H1 (cell line): ENCODE data around the gene UTS2R. TPM values are rescaled to one million over a fixed set of nuclear protein-coding genes. Genes with fewer than 3 reads are reported as not detected.

Experiments used
- CTCF ChIA-PET: fragments of 300-600 bp; sonication (Branson Sonifier 250); formaldehyde crosslinking; loops from one replicate; lab custom pipeline; 2021; ENCODE audit not compliant: partially characterized antibody; lab: Charles Lee
- POLR2A ChIA-PET: fragments of 300-600 bp; sonication (Branson Sonifier 250); formaldehyde crosslinking; loops from one replicate; lab custom pipeline; 2021; ENCODE audit warnings: inconsistent platforms; ENCODE audit not compliant: partially characterized antibody; lab: Charles Lee
- DNase-seq, 2 experiments: peaks; one replicate each; pipeline versions ENCODE4 v3.0.0 to v3.0.0-alpha.2; 2010 to 2022; ENCODE audit warnings: low spot score in 2 of 2, low read depth in 1 of 2, mixed read lengths in 1 of 2
- FAIRE-seq: peaks from 2 replicates; lab custom pipeline; 2011; peaks lifted over from hg19 to GRCh38; lab: Jason Lieb, UNC
- H2AFZ ChIP-seq: 2 replicates; pipeline ENCODE4 v1.8.1; 2012; ENCODE audit warnings: low read length, inconsistent platforms
- H2AK5ac ChIP-seq: 2 replicates; pipeline ENCODE4 v1.6.1; 2013; ENCODE audit warnings: low read depth, low read length
- H2BK120ac ChIP-seq: replicated peaks from 2 replicates; pipeline ENCODE3; 2013; ENCODE audit warnings: low read depth, low read length, inconsistent platforms
- H2BK12ac ChIP-seq: 2 replicates; pipeline ENCODE4 v1.6.1; 2013; ENCODE audit warnings: low read depth, low read length
- H2BK15ac ChIP-seq: 2 replicates; pipeline ENCODE4 v1.6.1; 2013; ENCODE audit warnings: low read length
- H2BK20ac ChIP-seq: 2 replicates; pipeline ENCODE4 v1.6.1; 2013; ENCODE audit warnings: low read length
- H2BK5ac ChIP-seq: 2 replicates; pipeline ENCODE4 v1.6.1; 2013; ENCODE audit warnings: low read depth, low read length
- H3K14ac ChIP-seq: 2 replicates; pipeline ENCODE4 v1.6.1; 2013; ENCODE audit warnings: inconsistent platforms; ENCODE audit not compliant: insufficient read length
- H3K18ac ChIP-seq: 2 replicates; pipeline ENCODE4 v1.6.1; 2013; ENCODE audit warnings: low read length; ENCODE audit errors: extremely low read depth
- H3K23ac ChIP-seq: 2 replicates; pipeline ENCODE4 v1.6.1; 2013; ENCODE audit warnings: inconsistent platforms; ENCODE audit not compliant: insufficient read length
- H3K23me2 ChIP-seq: 2 replicates; pipeline ENCODE4 v1.6.1; 2013; ENCODE audit warnings: low read depth, low read length
- H3K27ac ChIP-seq: 2 replicates; pipeline ENCODE4 v1.6.1; 2011; ENCODE audit warnings: low read depth, low read length, inconsistent platforms
- H3K27me3 ChIP-seq, 4 experiments: replicated peaks in 1 of 4; 1 replicate in 1 of 4; 2 replicates in 3 of 4; pipeline versions ENCODE4 v1.6.1 to v1.8.1; 2011 to 2013; ENCODE audit warnings: low read length in 3 of 4, mild to moderate bottlenecking in 3 of 4, inconsistent platforms in 2 of 4, mixed read lengths in 2 of 4, moderate library complexity in 1 of 4; ENCODE audit not compliant: control insufficient read depth in 3 of 4, insufficient read depth in 3 of 4; ENCODE audit errors: extremely low read depth in 1 of 4
- H3K36me3 ChIP-seq, 4 experiments: 2 replicates each; pipeline versions ENCODE4 v1.6.1 to v1.8.1; 2011 to 2013; ENCODE audit warnings: mild to moderate bottlenecking in 4 of 4, low read length in 3 of 4, moderate library complexity in 2 of 4, control low read depth in 1 of 4, inconsistent platforms in 1 of 4; ENCODE audit not compliant: insufficient read depth in 4 of 4, control insufficient read depth in 2 of 4
- H3K4ac ChIP-seq: replicated peaks from 2 replicates; pipeline ENCODE3; 2013; ENCODE audit warnings: low read length, low read depth, mixed read lengths, inconsistent platforms; ENCODE audit not compliant: insufficient read length
- H3K4me1 ChIP-seq, 4 experiments: replicated peaks in 1 of 4; 1 replicate in 1 of 4; 2 replicates in 3 of 4; pipeline versions ENCODE4 v1.6.1 to v1.8.1; 2011 to 2013; ENCODE audit warnings: low read length in 3 of 4, inconsistent platforms in 2 of 4, mixed read lengths in 1 of 4; ENCODE audit not compliant: insufficient read depth in 4 of 4, control insufficient read depth in 3 of 4
- H3K4me2 ChIP-seq, 2 experiments: 2 replicates each; pipeline versions ENCODE4 v1.6.1 to v1.8.1; 2011 to 2013; ENCODE audit warnings: low read depth in 2 of 2, low read length in 2 of 2, control low read depth in 1 of 2, inconsistent platforms in 1 of 2, mild to moderate bottlenecking in 1 of 2; ENCODE audit not compliant: insufficient read depth in 1 of 2
- H3K4me3 ChIP-seq, 4 experiments: fragments of 200-600, 300-600 bp in 1 of 4; sonication (generic), shearing (Covaris generic), sonication (Bioruptor Twin) in 1 of 4; 2 replicates each; pipeline versions ENCODE4 v1.5.1 to v1.8.1; 2011 to 2016; ENCODE audit warnings: low read length in 4 of 4, low read depth in 3 of 4, control low read depth in 2 of 4, inconsistent platforms in 2 of 4, mild to moderate bottlenecking in 2 of 4, mixed read lengths in 1 of 4, moderate library complexity in 1 of 4; ENCODE audit not compliant: insufficient read depth in 2 of 4; ENCODE audit errors: extremely low read depth in 1 of 4
- H3K56ac ChIP-seq: replicated peaks from 2 replicates; pipeline ENCODE3; 2013; ENCODE audit warnings: low read depth, mild to moderate bottlenecking, mixed read lengths, low read length, inconsistent platforms; ENCODE audit not compliant: insufficient read length
- H3K79me1 ChIP-seq: 2 replicates; pipeline ENCODE4 v1.6.1; 2013; ENCODE audit warnings: low read depth, low read length, control low read depth
- H3K79me2 ChIP-seq, 2 experiments: 2 replicates each; pipeline versions ENCODE4 v1.6.1 to v1.8.1; 2012 to 2013; ENCODE audit warnings: low read length in 2 of 2, mild to moderate bottlenecking in 2 of 2, inconsistent platforms in 1 of 2; ENCODE audit not compliant: insufficient read depth in 2 of 2, control insufficient read depth in 1 of 2
- H3K9ac ChIP-seq, 4 experiments: replicated peaks in 1 of 4; 1 replicate in 1 of 4; 2 replicates in 3 of 4; pipeline versions ENCODE4 v1.6.1 to v1.8.1; 2011 to 2013; ENCODE audit warnings: low read depth in 3 of 4, low read length in 3 of 4, control low read depth in 2 of 4, mild to moderate bottlenecking in 2 of 4, moderate library complexity in 2 of 4, inconsistent platforms in 1 of 4; ENCODE audit errors: extremely low read depth in 1 of 4
- H3K9me3 ChIP-seq, 2 experiments: 2 replicates each; pipeline versions ENCODE4 v1.6.1 to v1.8.1; 2012 to 2013; ENCODE audit warnings: mild to moderate bottlenecking in 2 of 2, moderate library complexity in 2 of 2, control low read depth in 1 of 2, inconsistent platforms in 1 of 2, low read depth in 1 of 2, low read length in 1 of 2, mixed read lengths in 1 of 2; ENCODE audit not compliant: insufficient read depth in 2 of 2
- H4K20me1 ChIP-seq, 2 experiments: replicated peaks in 1 of 2; 2 replicates each; pipeline versions ENCODE3 to v1.8.1; 2011 to 2013; ENCODE audit warnings: inconsistent platforms in 2 of 2, low read length in 2 of 2, mild to moderate bottlenecking in 1 of 2; ENCODE audit not compliant: insufficient read depth in 2 of 2, control insufficient read depth in 1 of 2
- H4K5ac ChIP-seq: 2 replicates; pipeline ENCODE4 v1.6.1; 2013; ENCODE audit warnings: low read length, low read depth, mixed read lengths, inconsistent platforms; ENCODE audit not compliant: insufficient read length
- H4K8ac ChIP-seq: 2 replicates; pipeline ENCODE4 v1.8.0; 2013; ENCODE audit warnings: mild to moderate bottlenecking, moderate library complexity, low read length, inconsistent platforms; ENCODE audit not compliant: insufficient read depth; ENCODE audit errors: extremely low read depth
- H4K91ac ChIP-seq: replicated peaks from 2 replicates; pipeline ENCODE3; 2013; ENCODE audit warnings: low read length, mixed read lengths, inconsistent platforms; ENCODE audit not compliant: insufficient read length
- EGR1 ChIP-seq: IDR thresholded peaks from 2 replicates; pipeline ENCODE4 v1.6.1; 2011; ENCODE audit warnings: low read depth, low read length, borderline replicate concordance
- SAP30 ChIP-seq: fragments of 300-600 bp; sonication (generic); IDR thresholded peaks from 2 replicates; pipeline ENCODE4 v1.7.1; 2012; ENCODE audit warnings: low read length, moderate library complexity, mild to moderate bottlenecking, inconsistent platforms; ENCODE audit not compliant: insufficient read depth, insufficient replicate concordance
- WGBS, 2 experiments: shearing (Covaris generic) in 1 of 2; methylation state at CpG; one replicate each; pipeline versions ENCODE4 v1.1.6 to v1.1.7; 2013 to 2015; ENCODE audit warnings: low lambda C conversion rate in 2 of 2, mixed read lengths in 2 of 2, inconsistent platforms in 1 of 2, low coverage in 1 of 2, missing lambda C conversion rate in 1 of 2; ENCODE audit not compliant: insufficient replicate concordance in 2 of 2, insufficient coverage in 1 of 2, insufficient read length in 1 of 2; ENCODE audit errors: extremely low coverage in 1 of 2, missing lambda C conversion rate in 1 of 2; 5-methylcytosine and 5-hydroxymethylcytosine counted together
- polyA plus RNA-seq, 7 experiments: library from polyadenylated mRNA; depleted of rRNA in 3 of 7; stranded (reverse) in 5 of 7; unstranded in 2 of 7; fragments of >200 nt in 5 of 7; fragments of 200-250 nt in 2 of 7; gene quantifications; 1 replicate in 5 of 7; 2 replicates in 1 of 7; 4 replicates in 1 of 7; pipeline versions ENCODE4 v1.2.1 to v1.2.3, GENCODE V29; 2011 to 2013; ENCODE audit warnings: missing spikeins in 2 of 7, mixed read lengths in 2 of 7
- total RNA-seq: library from RNA; stranded (reverse); fragmentation: NEBNext Ultra II Directional; extraction: Animal tissue kit (Norgen Biotek cat#: 25700); gene quantifications from 2 replicates; pipeline ENCODE4 v1.2.1, GENCODE V29; 2021

UTS2R gene
- total and polyA plus RNA-seq, 2 of the 8 experiments (the other 6 are each of a cell fraction or from before 2014, with no cell fraction given) = 0.27 TPM; not detected in 1

GRCh38 chr17:82327289-82327688, 44.3 kb upstream of the UTS2R start:
- H3K18ac ChIP-seq = no peak overlapping the region; the same call in 1 of the 2 replicates
- ChIA-PET CTCF (interaction anchor here (0.6 to 1.8 kb wide), 5 partner anchors 11 to 82 kb away, joined by 3 to 4 read pairs (median 4); no protein-coding TSS in a partner anchor), POLR2A (no interaction called here)
- no peaks in the 10 kb centered on the region for H3K79me2 ChIP-seq
- H2AK5ac ChIP-seq = no peak overlapping the region
- no peak overlapping the region for H3K23ac ChIP-seq
- peak overlapping the region; percentile 21 to 33; a peak in 2 of 4 replicates for H3K4me2 ChIP-seq
- H3K14ac ChIP-seq = no peak overlapping the region
- H4K20me1 ChIP-seq = peaks cover 0 to 3% of the 10 kb centered on the region in 2 experiments
- H4K5ac ChIP-seq = no peak overlapping the region
- no peak overlapping the region for H3K4ac ChIP-seq
- H3K4me3 ChIP-seq = no peak overlapping the region
- peaks cover 3 to 19% (median 15%) of the 10 kb centered on the region in 4 experiments for H3K27me3 ChIP-seq
- H2BK15ac ChIP-seq = no peak overlapping the region
- H4K91ac ChIP-seq = no peak overlapping the region
- no peak overlapping the region for H2BK5ac ChIP-seq
- H2BK120ac ChIP-seq = no peak overlapping the region
- no peak overlapping the region for H3K27ac ChIP-seq
- no peaks in the 10 kb centered on the region; the same call in 1 of the 2 replicates for H3K23me2 ChIP-seq
- H2BK12ac ChIP-seq = peak overlapping the region; percentile 44; the same call in 1 of the 2 replicates
- 51% methylated on average over 7 of the region's 15 CpGs; no CpG with 5 or more reads in 1 of the 2 experiments for WGBS, 2 experiments
- H3K9me3 ChIP-seq = no peaks in the 10 kb centered on the region
- peak overlapping the region; percentile 68 for H4K8ac ChIP-seq
- no peaks in the 10 kb centered on the region for H3K36me3 ChIP-seq
- H2BK20ac ChIP-seq = no peak overlapping the region
- DNase-seq (no peak), FAIRE-seq (no peak)
- no peak overlapping the region for H2AFZ ChIP-seq
- no peak overlapping the region for H3K9ac ChIP-seq
- TF ChIP-seq EGR1 = 0 out of 2 replicates have a peak, but pooled peaks have one; percentile 8
- TF ChIP-seq SAP30 = no peak
- H3K56ac ChIP-seq = no peak overlapping the region
- peaks cover 0 to 19% (median 15%) of the 10 kb centered on the region in 4 experiments; a peak in 6 of 7 replicates for H3K4me1 ChIP-seq
- no peaks in the 10 kb centered on the region for H3K79me1 ChIP-seq
